Measurements from ENCODE around the gene PRRC2B.
"Not testable (repeated sequence)": the region's sequence is repeated elsewhere in the genome, so short reads cannot be mapped to it uniquely, and the experiment has no call there.

- TF ChIP-seq, protein P1, sequence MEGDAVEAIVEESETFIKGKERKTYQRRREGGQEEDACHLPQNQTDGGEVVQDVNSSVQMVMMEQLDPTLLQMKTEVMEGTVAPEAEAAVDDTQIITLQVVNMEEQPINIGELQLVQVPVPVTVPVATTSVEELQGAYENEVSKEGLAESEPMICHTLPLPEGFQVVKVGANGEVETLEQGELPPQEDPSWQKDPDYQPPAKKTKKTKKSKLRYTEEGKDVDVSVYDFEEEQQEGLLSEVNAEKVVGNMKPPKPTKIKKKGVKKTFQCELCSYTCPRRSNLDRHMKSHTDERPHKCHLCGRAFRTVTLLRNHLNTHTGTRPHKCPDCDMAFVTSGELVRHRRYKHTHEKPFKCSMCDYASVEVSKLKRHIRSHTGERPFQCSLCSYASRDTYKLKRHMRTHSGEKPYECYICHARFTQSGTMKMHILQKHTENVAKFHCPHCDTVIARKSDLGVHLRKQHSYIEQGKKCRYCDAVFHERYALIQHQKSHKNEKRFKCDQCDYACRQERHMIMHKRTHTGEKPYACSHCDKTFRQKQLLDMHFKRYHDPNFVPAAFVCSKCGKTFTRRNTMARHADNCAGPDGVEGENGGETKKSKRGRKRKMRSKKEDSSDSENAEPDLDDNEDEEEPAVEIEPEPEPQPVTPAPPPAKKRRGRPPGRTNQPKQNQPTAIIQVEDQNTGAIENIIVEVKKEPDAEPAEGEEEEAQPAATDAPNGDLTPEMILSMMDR (IDR thresholded peaks at IDR 0.05), result not testable (repeated sequence)
- not testable (repeated sequence) for TF ChIP-seq POLR2A (IDR thresholded peaks at IDR 0.05)
These were observed 155.3 kb downstream of the PRRC2B start for GRCh38 chr9:131549186-131549585.

Measured in right lobe of liver (tissue), 4 donors.